GM21381 (cell line): ENCODE results near the gene TRAPPC2B.

Experiments
- ATAC-seq: cut with Tn5 transposase; IDR thresholded peaks from one replicate; pipeline ENCODE4 v1.9.1; 2021; ENCODE audit warnings: mild to moderate bottlenecking, moderate library complexity; ENCODE audit not compliant: unreplicated experiment

The TRAPPC2B gene

GRCh38 chr19:57362997-57363687 is at the start of gene TRAPPC2B, which contains the start of gene ZNF547:
Gene TRAPPC2B (plus strand): TSS chr19:57363551. CDS start chr19:57364834, 1,283 bp downstream.
Gene ZNF547 (plus strand): TSS chr19:57363551. CDS start chr19:57368556, 5,005 bp downstream.
- peak; percentile 97 for ATAC-seq

GRCh38 chr19:57314146-57314545 is 49.2 kb upstream of the TRAPPC2B start:
- ATAC-seq = no peak

- ATAC-seq = no peak
These were observed 45.8 kb upstream of the TRAPPC2B start for GRCh38 chr19:57317503-57317902.

GRCh38 chr19:57319869-57320179 is 43.5 kb upstream of the TRAPPC2B start:
- ATAC-seq = no peak

- peak; percentile 94 for ATAC-seq
These were observed 42.9 kb upstream of the TRAPPC2B start, which contains the start of gene ZNF543 for GRCh38 chr19:57320180-57321084. Gene ZNF543 (plus strand): TSS chr19:57320472. CDS start chr19:57320854, 382 bp downstream.

GRCh38 chr19:57321116-57321515 is 42.2 kb upstream of the TRAPPC2B start:
- ATAC-seq = no peak

- ATAC-seq = no peak
These were observed 41.6 kb upstream of the TRAPPC2B start for GRCh38 chr19:57321751-57322150.

GRCh38 chr19:57324992-57325391 is 38.4 kb upstream of the TRAPPC2B start:
- ATAC-seq = no peak

GRCh38 chr19:57327993-57328392 is 35.4 kb upstream of the TRAPPC2B start:
- no peak for ATAC-seq

- ATAC-seq = no peak
These were observed 29.2 kb upstream of the TRAPPC2B start for GRCh38 chr19:57334191-57334590.

GRCh38 chr19:57338877-57339276 is 24.5 kb upstream of the TRAPPC2B start:
- no peak for ATAC-seq

- ATAC-seq = no peak
These were observed 20.8 kb upstream of the TRAPPC2B start for GRCh38 chr19:57342582-57342981.

- ATAC-seq = no peak
These were observed 15.2 kb upstream of the TRAPPC2B start for GRCh38 chr19:57348136-57348535.

GRCh38 chr19:57350877-57351805 is 12.2 kb upstream of the TRAPPC2B start, which contains the start of gene ZNF304:
Gene ZNF304 (plus strand): TSS chr19:57351271. CDS start chr19:57351665, 394 bp downstream.
- peak; percentile 96 for ATAC-seq

- no peak for ATAC-seq
These were observed 11.5 kb upstream of the TRAPPC2B start for GRCh38 chr19:57351867-57352266.

GRCh38 chr19:57355916-57356315 is 7.4 kb upstream of the TRAPPC2B start:
- ATAC-seq = no peak

- no peak for ATAC-seq
These were observed 5.9 kb upstream of the TRAPPC2B start for GRCh38 chr19:57357406-57357805.

- no peak for ATAC-seq
These were observed 4.1 kb upstream of the TRAPPC2B start for GRCh38 chr19:57359300-57359699.

- no peak for ATAC-seq
These were observed 932 bp upstream of the TRAPPC2B start for GRCh38 chr19:57362419-57362818.

- no peak for ATAC-seq
These were observed 384 bp downstream of the TRAPPC2B start for GRCh38 chr19:57363688-57364181.
